PC-9 (cell line): ENCODE measurements around the gene BICC1. TPM values are rescaled to one million over a fixed set of nuclear protein-coding genes. Genes with fewer than 3 reads are reported as not detected.

Experiments
- BruUV-seq: library from RNA; stranded (reverse); fragments of 400-500 nt; replicated peaks from 2 replicates; lab custom pipeline; 2021; lab: Mats Ljungman, UMichigan
- CTCF ChIA-PET: fragments of 300-600 bp; sonication (Branson Sonifier 250); formaldehyde crosslinking; loops from one replicate; lab custom pipeline; 2022; ENCODE audit warnings: antibody characterized with exemption; lab: Charles Lee
- POLR2A ChIA-PET: fragments of 300-600 bp; sonication (Branson Sonifier 250); formaldehyde crosslinking; loops from one replicate; lab custom pipeline; 2022; ENCODE audit warnings: antibody characterized with exemption; ENCODE audit not compliant: unreplicated experiment; lab: Charles Lee
- DNase-seq, 2 experiments: peaks; one replicate each; pipeline versions ENCODE4 v3.0.0 to v3.0.0-alpha.2; 2015 to 2022; ENCODE audit warnings: mixed read lengths in 1 of 2
- H2AFZ ChIP-seq: fragments of 200-600 bp; sonication (generic); 2 replicates; pipeline ENCODE4 v1.8.1; 2017; ENCODE audit warnings: antibody characterized with exemption
- H3F3A ChIP-seq: fragments of 200-600 bp; sonication (generic); 2 replicates; pipeline ENCODE4 v1.8.1; 2017; ENCODE audit warnings: antibody characterized with exemption, mild to moderate bottlenecking, low read depth; ENCODE audit not compliant: insufficient read depth
- H3K27ac ChIP-seq: fragments of 200-600 bp; sonication (generic); 2 replicates; pipeline ENCODE4 v1.6.1; 2016; ENCODE audit warnings: mixed run types
- H3K27me3 ChIP-seq: fragments of 200-600 bp; sonication (generic); 2 replicates; pipeline ENCODE4 v1.6.1; 2016; ENCODE audit warnings: low read depth, mixed run types; ENCODE audit not compliant: insufficient read depth
- H3K36me3 ChIP-seq: fragments of 200-600 bp; sonication (generic); 2 replicates; pipeline ENCODE4 v1.6.1; 2016; ENCODE audit warnings: low read depth, mixed run types
- H3K4me1 ChIP-seq: fragments of 200-600 bp; sonication (generic); replicated peaks from 2 replicates; pipeline ENCODE4 v1.6.1; 2016; ENCODE audit warnings: mixed run types; ENCODE audit not compliant: insufficient read depth
- H3K4me2 ChIP-seq: fragments of 200-600 bp; sonication (generic); 2 replicates; pipeline ENCODE4 v1.6.1; 2017; ENCODE audit warnings: mixed run types
- H3K4me3 ChIP-seq: fragments of 200-600 bp; sonication (generic); 2 replicates; pipeline ENCODE4 v1.6.1; 2016; ENCODE audit warnings: mixed run types
- H3K79me2 ChIP-seq: fragments of 200-600 bp; sonication (generic); 2 replicates; pipeline ENCODE4 v1.6.1; 2017; ENCODE audit warnings: low read depth, mixed run types
- H3K9me2 ChIP-seq: fragments of 200-600 bp; sonication (generic); 2 replicates; pipeline ENCODE4 v1.8.1; 2017; ENCODE audit warnings: mild to moderate bottlenecking; ENCODE audit not compliant: insufficient read depth
- H3K9me3 ChIP-seq: fragments of 200-600 bp; sonication (generic); 2 replicates; pipeline ENCODE4 v1.8.1; 2016; ENCODE audit warnings: low read depth; ENCODE audit not compliant: insufficient read depth
- H4K20me1 ChIP-seq: fragments of 200-600 bp; sonication (generic); 2 replicates; pipeline ENCODE4 v1.8.1; 2017; ENCODE audit not compliant: insufficient read depth
- EZH2 ChIP-seq: fragments of 200-600 bp; sonication (generic); IDR thresholded peaks from 2 replicates; pipeline ENCODE4 v1.8.0; 2017; ENCODE audit warnings: antibody characterized with exemption, low read depth
- intact Hi-C: fragments of 100-400 bp; cut with micrococcal nuclease; formaldehyde crosslinking; loops from one replicate; pipeline ENCODE4 v1.10.0; 2022; ENCODE audit not compliant: unreplicated experiment
- total RNA-seq: library from RNA; stranded (reverse); gene quantifications from 2 replicates; pipeline ENCODE4 v1.2.3, GENCODE V29; 2021
- TF ChIP-seq, protein P1 (sequence below): fragments of 200-600 bp; sonication (generic); conservative IDR thresholded peaks from 2 replicates; pipeline ENCODE4 v1.6.1; 2017; ENCODE audit warnings: mixed run types, antibody characterized with exemption, mild to moderate bottlenecking, moderate library complexity

The BICC1 gene
- total RNA-seq, 1 experiment from 2014 or later: not detected

- no peaks in the 10 kb centered on the region for H4K20me1 ChIP-seq
- H2AFZ ChIP-seq: no peak overlapping the region
- no peaks in the 10 kb centered on the region for H3K9me2 ChIP-seq
- H3K27me3 ChIP-seq: no peaks in the 10 kb centered on the region
- H3K4me2 ChIP-seq: no peak overlapping the region
- H3F3A ChIP-seq: no peaks in the 10 kb centered on the region; the same call in 1 of the 2 replicates
- no peak overlapping the region for H3K27ac ChIP-seq
- no peaks in the 10 kb centered on the region for H3K4me1 ChIP-seq
- no peaks in the 10 kb centered on the region for H3K79me2 ChIP-seq
- H3K4me3 ChIP-seq: no peak overlapping the region
- no TSS peak for BruUV-seq
- ChIA-PET CTCF (no interaction called here), POLR2A (no interaction called here)
- DNase-seq: no peak
- no peaks in the 10 kb centered on the region for H3K36me3 ChIP-seq
- no peak for TF ChIP-seq EZH2
- TF ChIP-seq, protein P1, sequence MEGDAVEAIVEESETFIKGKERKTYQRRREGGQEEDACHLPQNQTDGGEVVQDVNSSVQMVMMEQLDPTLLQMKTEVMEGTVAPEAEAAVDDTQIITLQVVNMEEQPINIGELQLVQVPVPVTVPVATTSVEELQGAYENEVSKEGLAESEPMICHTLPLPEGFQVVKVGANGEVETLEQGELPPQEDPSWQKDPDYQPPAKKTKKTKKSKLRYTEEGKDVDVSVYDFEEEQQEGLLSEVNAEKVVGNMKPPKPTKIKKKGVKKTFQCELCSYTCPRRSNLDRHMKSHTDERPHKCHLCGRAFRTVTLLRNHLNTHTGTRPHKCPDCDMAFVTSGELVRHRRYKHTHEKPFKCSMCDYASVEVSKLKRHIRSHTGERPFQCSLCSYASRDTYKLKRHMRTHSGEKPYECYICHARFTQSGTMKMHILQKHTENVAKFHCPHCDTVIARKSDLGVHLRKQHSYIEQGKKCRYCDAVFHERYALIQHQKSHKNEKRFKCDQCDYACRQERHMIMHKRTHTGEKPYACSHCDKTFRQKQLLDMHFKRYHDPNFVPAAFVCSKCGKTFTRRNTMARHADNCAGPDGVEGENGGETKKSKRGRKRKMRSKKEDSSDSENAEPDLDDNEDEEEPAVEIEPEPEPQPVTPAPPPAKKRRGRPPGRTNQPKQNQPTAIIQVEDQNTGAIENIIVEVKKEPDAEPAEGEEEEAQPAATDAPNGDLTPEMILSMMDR: no peak
- no peaks in the 10 kb centered on the region for H3K9me3 ChIP-seq
- intact Hi-C loops: no loop called here
Measured at GRCh38 chr10:58511765-58512490, 744 bp upstream of the BICC1 start.

DNA sequence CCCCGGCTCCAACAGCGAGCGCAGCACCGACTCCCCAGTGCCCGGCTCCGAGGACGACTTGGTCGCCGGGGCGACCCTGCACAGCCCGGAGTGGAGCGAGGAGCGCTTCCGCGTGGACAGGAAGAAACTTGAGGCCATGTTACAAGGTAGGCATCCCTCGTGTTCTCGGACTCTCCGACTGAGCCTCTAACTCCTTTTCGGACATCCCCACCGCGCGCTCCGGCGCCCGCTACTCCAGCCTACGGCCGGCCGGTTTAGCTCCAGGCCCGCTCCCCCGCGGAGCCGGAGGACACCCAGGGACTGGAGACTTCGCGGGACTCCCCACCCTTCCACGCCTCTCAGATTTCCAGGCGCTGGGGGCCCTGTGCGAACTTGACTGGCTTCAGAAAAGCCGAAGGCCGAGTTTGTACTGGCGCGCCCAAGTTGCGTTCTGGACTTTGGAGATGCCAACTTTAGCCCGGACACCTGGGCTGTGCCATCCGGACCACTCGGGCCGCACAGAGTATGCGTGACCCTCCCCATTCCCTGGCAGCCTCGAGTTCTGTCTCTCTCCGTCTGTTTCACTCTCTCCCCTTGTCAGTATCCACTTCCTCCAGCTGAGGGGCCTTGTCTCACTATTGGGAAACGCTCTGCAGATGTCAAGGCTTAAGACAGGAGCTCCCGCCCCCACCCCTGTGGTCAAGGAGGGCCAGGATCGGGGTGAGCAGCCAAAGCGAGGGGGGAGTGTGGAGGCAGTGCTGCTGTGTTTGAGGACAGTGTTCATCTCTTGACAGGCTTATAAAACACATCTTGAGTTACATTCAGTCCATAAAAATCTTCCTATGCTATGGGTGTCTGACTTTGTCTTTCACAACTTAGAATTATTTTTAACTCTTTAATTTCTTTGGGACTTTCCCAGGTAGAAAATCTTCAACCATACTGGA is 777 bp downstream of the BICC1 start:
- intact Hi-C loops: no loop called here
- Histone ChIP-seq H3K79me2 (no peaks in the 10 kb centered on the region), H3K4me3 (no peak overlapping the region), H3K4me2 (no peak overlapping the region), H3K9me3 (no peaks in the 10 kb centered on the region), H3K27me3 (no peaks in the 10 kb centered on the region), H2AFZ (no peak overlapping the region), H4K20me1 (no peaks in the 10 kb centered on the region), H3F3A (no peaks in the 10 kb centered on the region; the same call in 1 of the 2 replicates), H3K27ac (no peak overlapping the region), H3K36me3 (no peaks in the 10 kb centered on the region), H3K9me2 (no peaks in the 10 kb centered on the region), H3K4me1 (no peaks in the 10 kb centered on the region)
- ChIA-PET CTCF (no interaction called here), POLR2A (no interaction called here)
- no TSS peak for BruUV-seq
- TF ChIP-seq EZH2: no peak
- TF ChIP-seq, protein P1: no peak
- DNase-seq: no peak

- CTCF ChIA-PET: no interaction called here
- DNase-seq: no peak
- H4K20me1 ChIP-seq: no peaks in the 10 kb centered on the region
- TF ChIP-seq, protein P1: no peak
- TF ChIP-seq EZH2: no peak
- no peak overlapping the region for H3K27ac ChIP-seq
- no TSS peak for BruUV-seq
- no peaks in the 10 kb centered on the region for H3K4me1 ChIP-seq
- no peaks in the 10 kb centered on the region for H3K79me2 ChIP-seq
- no peaks in the 10 kb centered on the region for H3K27me3 ChIP-seq
- H3K4me2 ChIP-seq: no peak overlapping the region
- H3K9me2 ChIP-seq: no peaks in the 10 kb centered on the region
- POLR2A ChIA-PET: no interaction called here
- H3K36me3 ChIP-seq: no peaks in the 10 kb centered on the region
- intact Hi-C loops: no loop called here
- H3K4me3 ChIP-seq: no peak overlapping the region
- no peak overlapping the region for H2AFZ ChIP-seq
- no peaks in the 10 kb centered on the region for H3F3A ChIP-seq
- H3K9me3 ChIP-seq: no peaks in the 10 kb centered on the region
Measured at GRCh38 chr10:58514111-58514770, 1.6 kb downstream of the BICC1 start.
